HUDEP-2 (cell line): ENCODE measurements around the gene TYK2.

Experiments
- DNase-seq, 76 experiments: peaks; one replicate each; lab custom pipeline; 2025; ENCODE audit not compliant: unreplicated experiment in 76 of 76; lab: John Stamatoyannopoulos, UW

The TYK2 gene

GRCh38 chr19:10317045-10317856 lies 63.1 kb downstream of the TYK2 start:
- DNase-seq = no peak

DNA sequence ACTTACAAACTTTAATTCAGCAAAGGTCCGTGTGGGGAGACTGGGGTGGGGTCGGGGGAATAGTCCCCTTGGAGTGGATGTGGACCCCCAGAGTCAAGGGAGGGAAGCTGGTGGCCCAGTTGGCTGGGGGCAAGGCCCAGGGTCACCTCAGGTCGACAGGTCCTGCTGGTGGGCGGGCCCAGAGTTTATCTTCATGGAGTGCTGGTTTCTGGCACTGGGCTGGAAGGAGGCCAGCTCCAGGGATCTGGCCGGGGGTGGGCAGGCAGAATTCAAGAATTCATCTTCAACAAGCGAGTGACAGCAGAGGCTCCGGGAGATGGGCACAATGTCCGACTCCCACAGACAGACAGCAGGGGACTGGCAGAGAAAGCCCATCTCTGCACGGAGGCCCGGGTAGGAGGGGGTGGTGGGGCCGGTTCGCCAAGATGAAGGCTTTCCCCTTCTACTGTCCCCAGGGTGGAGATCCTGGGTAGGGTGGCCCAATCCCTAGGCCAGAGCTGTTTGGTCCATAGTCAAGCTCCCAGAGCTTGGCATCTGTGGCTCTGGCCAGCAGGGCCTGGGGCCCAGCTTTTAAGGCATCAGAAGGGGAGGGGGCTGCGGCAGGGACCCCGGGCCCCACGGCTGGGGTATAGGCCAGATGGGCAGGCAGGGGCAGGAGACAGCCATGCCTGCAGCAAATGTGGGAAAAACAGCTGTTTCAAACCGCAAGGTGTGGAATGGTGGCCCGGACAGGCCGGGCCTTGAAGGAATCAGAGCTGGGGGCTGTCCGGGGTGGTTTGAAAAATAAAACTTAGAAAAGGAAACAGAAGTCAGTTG lies 63.9 kb downstream of the TYK2 start:
- DNase-seq = peak in 67 of 76 experiments; percentile 16 to 88 (median 69)

- peak in 75 of 76 experiments; percentile 21 to 93 (median 84) for DNase-seq
These were observed 64.8 kb downstream of the TYK2 start, which contains the start of gene FDX2 for GRCh38 chr19:10315335-10316214. TSS of gene FDX2 (minus strand) at chr19:10316015. CDS start at chr19:10315996, 19 bp downstream.

DNA sequence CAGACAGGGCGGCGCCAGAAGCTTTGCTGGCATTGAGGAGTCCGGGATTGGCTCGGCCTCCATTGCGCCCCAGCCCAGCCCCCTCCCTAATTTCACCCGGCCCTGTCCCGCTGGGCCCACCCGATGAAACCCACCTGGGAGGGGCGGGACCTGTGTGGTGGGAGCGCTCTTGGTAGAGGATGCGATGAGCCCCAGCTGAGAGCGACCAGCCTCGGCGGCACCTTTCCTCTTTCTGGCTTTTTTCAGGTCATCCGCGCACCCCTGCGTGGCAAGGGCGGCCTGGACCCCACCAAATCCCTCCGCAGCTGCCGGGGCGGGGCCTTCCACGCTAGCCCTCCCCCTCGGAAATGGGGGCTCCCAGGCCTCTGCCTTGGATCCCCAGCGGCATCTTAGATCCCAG lies 70.9 kb downstream of the TYK2 start, which contains the start of gene ZGLP1:
Gene ZGLP1, minus strand, starts transcription at position 393 of the 400 bp plus-strand sequence.
- no peak for DNase-seq

GRCh38 chr19:10306327-10306726 lies 74.0 kb downstream of the TYK2 start:
- DNase-seq = no peak

DNA sequence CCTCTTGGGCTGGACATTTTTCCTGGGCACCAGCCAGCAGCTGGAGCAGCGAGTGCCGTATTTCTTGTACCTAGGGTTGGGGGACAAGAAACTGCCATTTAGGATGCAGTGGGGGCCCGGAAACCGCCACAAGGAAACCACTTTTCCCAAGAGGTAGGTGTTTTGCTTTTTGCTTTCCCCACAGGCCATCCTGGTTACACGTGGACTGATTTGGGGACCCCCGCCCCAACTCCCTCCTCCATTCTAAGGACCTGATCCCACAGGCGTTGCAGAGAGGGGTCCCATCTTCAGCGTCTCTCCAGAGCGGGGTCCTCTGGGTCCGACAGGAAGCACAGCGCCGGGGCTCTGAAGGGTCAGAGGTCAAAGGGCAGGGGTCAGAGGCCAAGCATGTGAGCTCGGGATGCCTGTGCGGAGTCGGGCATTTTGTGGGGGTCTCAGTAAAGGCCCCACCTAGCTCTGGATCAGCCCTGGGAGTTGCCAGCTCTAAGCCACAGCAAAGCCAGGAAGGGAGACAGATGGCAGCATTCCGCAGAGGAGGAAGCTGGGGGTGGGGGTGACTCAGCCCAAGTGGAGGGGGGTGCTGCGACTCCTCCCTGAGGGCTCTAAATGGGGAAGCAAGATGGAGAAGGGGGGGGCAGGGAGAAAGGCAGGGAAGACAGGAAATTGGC lies 75.1 kb downstream of the TYK2 start:
- no peak for DNase-seq
